Lung (tissue), 12 donors: ENCODE data around the gene COL4A2. TPM values are rescaled to one million over a fixed set of nuclear protein-coding genes. Genes with fewer than 3 reads are reported as not detected.

ENCODE experiments used
- ATAC-seq: fragments of 200-7000 bp; cut with Tn5 transposase; one replicate; pipeline ENCODE4 v1.9.1; 2020; ENCODE audit warnings: moderate number of reproducible peaks; ENCODE audit not compliant: insufficient read depth, low FRiP score
- DNase-seq, 3 donors: peaks; one replicate each; pipeline ENCODE4 v3.0.0-alpha.2; 2013 to 2017
- H3K27ac ChIP-seq, 2 donors: one replicate each; pipeline ENCODE4 v1.5.1; 2013; ENCODE audit warnings: mild to moderate bottlenecking in 2 of 2, moderate library complexity in 2 of 2, control low read depth in 1 of 2, inconsistent platforms in 1 of 2, low read depth in 1 of 2, low read length in 1 of 2
- H3K27me3 ChIP-seq, 3 donors: one replicate each; pipeline ENCODE4 v1.5.1; 2013; ENCODE audit warnings: low read length in 2 of 3; ENCODE audit not compliant: control insufficient read depth in 3 of 3, insufficient read depth in 3 of 3
- H3K36me3 ChIP-seq, 4 donors: one replicate each; pipeline ENCODE4 v1.5.1; 2013; ENCODE audit warnings: low read length in 4 of 4, mild to moderate bottlenecking in 1 of 4, moderate library complexity in 1 of 4; ENCODE audit not compliant: control insufficient read depth in 4 of 4, insufficient read depth in 4 of 4
- H3K4me1 ChIP-seq, 5 donors: one replicate each; pipeline ENCODE4 v1.5.1; 2013; ENCODE audit warnings: low read length in 5 of 5, mild to moderate bottlenecking in 2 of 5, moderate library complexity in 1 of 5; ENCODE audit not compliant: control insufficient read depth in 5 of 5, insufficient read depth in 5 of 5
- H3K4me3 ChIP-seq: one replicate; pipeline ENCODE4 v1.5.1; 2013; ENCODE audit warnings: mild to moderate bottlenecking, control low read depth, moderate library complexity
- H3K9ac ChIP-seq, 2 donors: one replicate each; pipeline ENCODE4 v1.5.1; 2013; ENCODE audit warnings: low read length in 2 of 2, control low read depth in 1 of 2; ENCODE audit not compliant: insufficient read depth in 1 of 2
- H3K9me3 ChIP-seq, 4 donors: one replicate each; pipeline ENCODE4 v1.5.1; 2013; ENCODE audit warnings: low read length in 3 of 4, mild to moderate bottlenecking in 1 of 4, moderate library complexity in 1 of 4; ENCODE audit not compliant: control insufficient read depth in 4 of 4, insufficient read depth in 3 of 4
- CTCF ChIP-seq: IDR thresholded peaks from 2 replicates; pipeline ENCODE4 v1.5.1; 2012; ENCODE audit warnings: mild to moderate bottlenecking; ENCODE audit errors: control extremely low read depth, extremely low read depth
- WGBS, 2 donors: extraction: QIAGEN DNeasy Blood & Tissue Kit; methylation state at CpG; one replicate each; pipeline ENCODE4 v1.1.7; 2013; 5-methylcytosine and 5-hydroxymethylcytosine counted together
- polyA plus RNA-seq, 2 donors: library from polyadenylated mRNA; stranded (reverse); fragments of 200-250 nt; gene quantifications; one replicate each; pipeline ENCODE4 v1.2.1, GENCODE V29; 2013
- total RNA-seq, 2 donors: library from RNA; depleted of rRNA in 1 of 2; stranded (reverse); fragments of >200 nt in 1 of 2; gene quantifications; one replicate each; pipeline ENCODE4 v1.2.1, GENCODE V29; 2014 to 2021
- donor health status: control.
- donor health status: control.
- donor health status: Bipolar disorder and iron deficiency.
- donor health status: healthy.
- donor health status: DM: yes; HTN: yes; CAD: no.

COL4A2 gene
- total and polyA plus RNA-seq, 4 donors = 169 to 627 (median 339) TPM

DNA sequence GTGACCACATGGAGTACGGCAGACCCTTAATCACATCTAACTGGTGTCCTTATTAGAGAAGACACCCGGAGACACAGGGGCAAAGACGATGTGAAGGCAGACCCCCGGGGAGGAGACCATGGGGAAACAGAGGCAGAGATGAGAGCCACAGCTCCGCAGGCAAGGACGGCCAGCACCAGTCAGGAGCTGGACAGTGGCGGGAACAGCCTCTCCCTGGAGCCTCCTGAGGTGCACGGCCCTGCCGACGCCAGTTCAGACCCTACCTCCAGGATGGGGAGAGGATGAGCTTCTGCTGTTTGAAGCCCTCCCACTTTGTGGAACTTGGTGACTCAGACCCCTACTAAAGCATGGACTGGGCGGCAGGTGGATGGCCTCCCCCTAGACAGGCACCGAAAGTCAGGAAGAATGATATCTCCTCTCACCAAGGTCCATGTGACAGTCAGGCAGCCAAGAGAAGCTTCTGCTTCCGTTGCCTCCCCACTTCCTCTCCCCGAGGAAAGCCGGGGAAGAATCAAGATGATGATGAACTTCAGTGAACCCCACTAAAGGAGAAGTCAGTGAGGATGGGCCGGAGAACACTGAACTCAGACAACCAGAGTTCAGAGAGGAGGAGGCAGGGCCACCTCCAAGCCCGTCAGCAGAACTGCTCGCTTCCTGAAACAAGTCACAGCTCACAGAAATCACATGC lies 229.1 kb downstream of the COL4A2 start:
- peak overlapping the region in 1 of 2 donors; percentile 26 for H3K27ac ChIP-seq
- 55 to 72% methylated on average over 18 of the region's 18 CpGs for WGBS, 2 donors
- peaks cover under 1 to 13% (median 3%) of the 10 kb centered on the region in 5 donors for H3K4me1 ChIP-seq
- ATAC-seq (peak; percentile 70), DNase-seq (peak in 2 of 3 donors; percentile 22 to 39)
- H3K9me3 ChIP-seq = no peaks in the 10 kb centered on the region
- H3K4me3 ChIP-seq = no peak overlapping the region
- H3K36me3 ChIP-seq = peaks cover 0 to 3% (median 0%) of the 10 kb centered on the region in 4 donors
- no peak overlapping the region for H3K9ac ChIP-seq
- H3K27me3 ChIP-seq = no peaks in the 10 kb centered on the region
- TF ChIP-seq CTCF = no peak

DNA sequence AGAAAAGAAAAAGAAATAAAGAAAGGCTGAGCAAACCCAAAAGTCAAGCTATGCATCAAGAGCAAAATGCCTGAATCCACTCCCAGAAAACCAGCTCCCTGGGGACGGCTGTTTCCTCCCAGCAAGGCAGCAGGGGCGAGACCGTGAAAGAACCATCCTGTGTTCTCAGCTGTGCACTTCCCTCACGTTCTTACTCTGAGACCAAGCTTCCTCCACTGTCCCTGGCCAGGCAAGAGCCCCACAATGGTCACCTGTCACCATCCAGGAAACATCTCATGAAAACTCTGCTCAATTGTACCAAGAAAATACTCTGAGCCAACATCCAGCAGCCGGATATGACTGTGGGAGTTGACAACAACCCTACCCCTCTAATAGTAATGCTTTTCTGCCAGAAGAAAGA lies 231.5 kb downstream of the COL4A2 start:
- DNase-seq (peak in 1 of 3 donors; percentile 56), ATAC-seq (no peak)
- no peaks in the 10 kb centered on the region for H3K9me3 ChIP-seq
- H3K27me3 ChIP-seq = no peaks in the 10 kb centered on the region
- H3K4me3 ChIP-seq = no peak overlapping the region
- H3K4me1 ChIP-seq = peaks cover 7 to 12% (median 9%) of the 10 kb centered on the region in 5 donors
- TF ChIP-seq CTCF = no peak
- H3K36me3 ChIP-seq = peaks cover 0 to 4% (median 0%) of the 10 kb centered on the region in 4 donors
- H3K9ac ChIP-seq = no peak overlapping the region
- peak overlapping the region in 1 of 2 donors; percentile 55 for H3K27ac ChIP-seq
- 25 to 35% methylated on average over 5 of the region's 5 CpGs for WGBS, 2 donors

DNA sequence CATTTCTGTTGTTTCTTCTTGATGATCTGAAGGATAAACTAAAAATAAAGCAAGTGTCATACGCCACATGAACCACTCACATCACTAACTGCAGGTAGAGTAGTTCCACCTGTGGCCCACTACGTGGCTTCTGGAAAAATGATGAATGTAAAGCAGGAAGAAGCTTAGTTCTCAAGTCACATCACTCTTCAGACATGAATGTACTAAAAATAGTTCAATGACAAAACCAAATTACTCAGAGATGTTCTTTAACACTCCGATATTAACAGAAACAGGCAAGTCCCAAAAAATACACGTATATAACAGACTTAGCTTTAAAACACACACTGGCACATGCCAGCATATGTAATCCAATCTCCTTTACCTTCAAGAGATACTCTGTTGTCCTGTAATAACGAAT lies 232.8 kb downstream of the COL4A2 start:
- Histone ChIP-seq H3K4me1 (peaks cover 7 to 12% (median 9%) of the 10 kb centered on the region in 5 donors), H3K27ac (no peak overlapping the region), H3K27me3 (no peaks in the 10 kb centered on the region), H3K4me3 (no peak overlapping the region), H3K9me3 (peaks cover 0 to 3% (median 0%) of the 10 kb centered on the region in 4 donors), H3K9ac (no peak overlapping the region), H3K36me3 (peaks cover 0 to 4% (median 0%) of the 10 kb centered on the region in 4 donors)
- no peak for ATAC-seq
- DNase-seq = no peak
- 79 to 90% methylated on average over 5 of the region's 5 CpGs for WGBS, 2 donors
- TF ChIP-seq CTCF = no peak
